K562 (cell line): ENCODE data around the gene MSI1. TPM values are rescaled to one million over a fixed set of nuclear protein-coding genes. Genes with fewer than 3 reads are reported as not detected.

Experiments used
- ATAC-seq: fragments of 200-7000 bp; cut with Tn5 transposase; 3 replicates; pipeline ENCODE4 v1.9.1; 2020; ENCODE audit warnings: moderate library complexity
- BruUV-seq: library from RNA; stranded (reverse); fragments of 400-500 nt; replicated peaks from 2 replicates; lab custom pipeline; 2021; lab: Mats Ljungman, UMichigan
- CTCF ChIA-PET: fragments of 300-600 bp; formaldehyde crosslinking; extraction: SDS; loops from one replicate; lab custom pipeline; 2021; ENCODE audit warnings: low intra/inter-chr PET ratio; lab: Yijun Ruan, JAX
- POLR2A ChIA-PET: fragments of 300-600, 350-650 bp; sonication (Branson Sonifier 250); formaldehyde crosslinking; extraction: SDS; loops from one replicate; lab custom pipeline; 2021; ENCODE audit warnings: antibody characterized with exemption, inconsistent platforms; lab: Yijun Ruan, JAX
- DNase-seq, 4 experiments: peaks; one replicate each; pipeline versions ENCODE4 v3.0.0 to v3.0.0-alpha.2; 2011 to 2018; ENCODE audit warnings: low spot score in 3 of 4, mixed read lengths in 3 of 4; ENCODE audit errors: extremely low read depth in 1 of 4
- FAIRE-seq: peaks from 2 replicates; lab custom pipeline; 2011; peaks lifted over from hg19 to GRCh38; lab: Jason Lieb, UNC
- H2AFZ ChIP-seq: 2 replicates; pipeline ENCODE4 v1.6.0; 2011; ENCODE audit warnings: low read depth, low read length, control low read depth, inconsistent platforms
- H3K27ac ChIP-seq: fragments of 200-600 bp; 3 replicates; pipeline ENCODE4 v1.8.0; 2011; ENCODE audit warnings: low read depth, mild to moderate bottlenecking, control low read depth, inconsistent platforms, low read length, moderate library complexity, mixed read lengths; ENCODE audit errors: extremely low read depth
- H3K27me3 ChIP-seq, 2 experiments: fragments of 300-600 bp in 1 of 2; 2 replicates in 1 of 2; 3 replicates in 1 of 2; pipeline versions ENCODE4 v1.6.0 to v1.8.0; 2011; ENCODE audit warnings: inconsistent platforms in 2 of 2, low read length in 2 of 2, mild to moderate bottlenecking in 1 of 2, mixed read lengths in 1 of 2, moderate library complexity in 1 of 2; ENCODE audit not compliant: control insufficient read depth in 2 of 2, insufficient read depth in 2 of 2
- H3K36me3 ChIP-seq: fragments of 300-600 bp; 3 replicates; pipeline ENCODE4 v1.8.0; 2011; ENCODE audit warnings: mild to moderate bottlenecking, low read length, inconsistent platforms; ENCODE audit not compliant: control insufficient read depth, insufficient read depth
- H3K4me1 ChIP-seq, 2 experiments: fragments of 200-600 bp in 1 of 2; replicated peaks in 1 of 2; 2 replicates in 1 of 2; 3 replicates in 1 of 2; pipeline versions ENCODE4 v1.5.1 to v1.8.0; 2011; ENCODE audit warnings: inconsistent platforms in 2 of 2, low read length in 2 of 2, mild to moderate bottlenecking in 1 of 2, mixed read lengths in 1 of 2, moderate library complexity in 1 of 2; ENCODE audit not compliant: control insufficient read depth in 2 of 2, insufficient read depth in 2 of 2
- H3K4me2 ChIP-seq: 2 replicates; pipeline ENCODE4 v1.6.1; 2011; ENCODE audit warnings: low read length, control low read depth, inconsistent platforms, mixed read lengths; ENCODE audit not compliant: insufficient read depth
- H3K4me3 ChIP-seq: fragments of 200-600 bp; sonication (generic), shearing (Covaris generic); 2 replicates; pipeline ENCODE4 v1.5.1; 2016; ENCODE audit warnings: control low read depth, inconsistent platforms
- H3K79me2 ChIP-seq: fragments of 200-600 bp; 3 replicates; pipeline ENCODE4 v1.8.0; 2011; ENCODE audit warnings: low read length, inconsistent platforms; ENCODE audit not compliant: control insufficient read depth, insufficient read depth
- H3K9ac ChIP-seq, 2 experiments: 2 replicates each; pipeline versions ENCODE4 v1.6.0 to v1.6.1; 2011; ENCODE audit warnings: low read depth in 2 of 2, low read length in 2 of 2, control low read depth in 1 of 2, inconsistent platforms in 1 of 2, mild to moderate bottlenecking in 1 of 2, mixed read lengths in 1 of 2; ENCODE audit not compliant: insufficient read depth in 1 of 2
- H3K9me1 ChIP-seq: one replicate; pipeline ENCODE4 v1.6.0; 2011; ENCODE audit warnings: inconsistent platforms, mild to moderate bottlenecking, low read length, moderate library complexity; ENCODE audit not compliant: control insufficient read depth, insufficient read depth
- H3K9me3 ChIP-seq: replicated peaks from 2 replicates; pipeline ENCODE4 v1.5.1; 2011; ENCODE audit warnings: low read depth, low read length, inconsistent platforms; ENCODE audit not compliant: control insufficient read depth, insufficient read depth
- H4K20me1 ChIP-seq: replicated peaks from 2 replicates; pipeline ENCODE4 v1.6.1; 2011; ENCODE audit warnings: low read length, inconsistent platforms, mixed read lengths; ENCODE audit not compliant: control insufficient read depth, insufficient read depth
- ADNP ChIP-seq: fragments of 200-800 bp; sonication (Bioruptor generic); IDR thresholded peaks from 2 replicates; pipeline ENCODE4 v1.6.1; 2016; ENCODE audit warnings: missing genetic modification characterization, missing compliant biosample characterization
- DDX20 ChIP-seq: fragments of 450-650 bp; IDR thresholded peaks from 2 replicates; pipeline ENCODE4 v1.6.1; 2016; ENCODE audit warnings: missing genetic modification characterization, low read depth, mild to moderate bottlenecking, missing compliant biosample characterization, moderate library complexity
- MTA1 ChIP-seq: fragments of 450-650 bp; IDR thresholded peaks from 2 replicates; pipeline ENCODE4 v1.6.1; 2017; ENCODE audit warnings: borderline replicate concordance
- MYNN ChIP-seq, 2 experiments: sonication (generic); formaldehyde crosslinking in 1 of 2; IDR thresholded peaks; 2 replicates each; pipeline versions ENCODE4 v1.5.0 to v1.6.1; 2016 to 2020; ENCODE audit warnings: antibody characterized with exemption in 1 of 2, missing genetic modification reagents in 1 of 2
- WGBS: fragments of 100-300 bp; shearing (Covaris generic); methylation state at CpG from one replicate; pipeline ENCODE4 v1.1.6; 2016; ENCODE audit warnings: low coverage, mixed read lengths; ENCODE audit not compliant: insufficient coverage; ENCODE audit errors: missing lambda C conversion rate; 5-methylcytosine and 5-hydroxymethylcytosine counted together
- in situ Hi-C: fragments of 300-500 bp; cut with MboI; formaldehyde crosslinking; loops from 4 replicates; pipeline ENCODE4 v1.15.0; 2018; ENCODE audit warnings: inconsistent platforms, mixed read lengths
- intact Hi-C: fragments of 100-400 bp; cut with micrococcal nuclease; formaldehyde crosslinking; loops from 2 replicates; pipeline ENCODE4 v1.14.2; 2022
- polyA plus RNA-seq, 8 experiments: library from polyadenylated mRNA; depleted of rRNA in 4 of 8; stranded (reverse) in 5 of 8; unstranded in 3 of 8; fragments of >200 nt; fragmentation: Nextera tagmentation in 2 of 8; fragmentation: Illumina TruSeq in 1 of 8; extraction: Ambion mirVana in 2 of 8; extraction: Trizol in 1 of 8; gene quantifications; 2 replicates each; pipeline versions ENCODE4 v1.2.1 to v1.2.3, GENCODE V29; 2011 to 2014; ENCODE audit warnings: inconsistent platforms in 1 of 8, missing spikeins in 1 of 8
- total RNA-seq, 7 experiments: library from RNA; depleted of rRNA in 6 of 7; stranded (reverse); fragments of >200 nt in 6 of 7; fragmentation: Illumina TruSeq in 2 of 7; extraction: Trizol in 2 of 7; gene quantifications; 2 replicates each; pipeline versions ENCODE4 v1.2.1 to v1.2.3, GENCODE V29; 2011 to 2021; ENCODE audit warnings: low replicate concordance in 1 of 7
- TF ChIP-seq, protein P1 (sequence below): fragments of 250-450 bp; sonication (Bioruptor Pico); IDR thresholded peaks from 2 replicates; pipeline ENCODE4 v1.4.0; 2020; ENCODE audit warnings: mild to moderate bottlenecking, moderate library complexity

MSI1 gene
- total and polyA plus RNA-seq, 9 of the 15 experiments (the other 6 are each of a cell fraction or from before 2014, with no cell fraction given): 0.16 TPM; not detected in 8

DNA sequence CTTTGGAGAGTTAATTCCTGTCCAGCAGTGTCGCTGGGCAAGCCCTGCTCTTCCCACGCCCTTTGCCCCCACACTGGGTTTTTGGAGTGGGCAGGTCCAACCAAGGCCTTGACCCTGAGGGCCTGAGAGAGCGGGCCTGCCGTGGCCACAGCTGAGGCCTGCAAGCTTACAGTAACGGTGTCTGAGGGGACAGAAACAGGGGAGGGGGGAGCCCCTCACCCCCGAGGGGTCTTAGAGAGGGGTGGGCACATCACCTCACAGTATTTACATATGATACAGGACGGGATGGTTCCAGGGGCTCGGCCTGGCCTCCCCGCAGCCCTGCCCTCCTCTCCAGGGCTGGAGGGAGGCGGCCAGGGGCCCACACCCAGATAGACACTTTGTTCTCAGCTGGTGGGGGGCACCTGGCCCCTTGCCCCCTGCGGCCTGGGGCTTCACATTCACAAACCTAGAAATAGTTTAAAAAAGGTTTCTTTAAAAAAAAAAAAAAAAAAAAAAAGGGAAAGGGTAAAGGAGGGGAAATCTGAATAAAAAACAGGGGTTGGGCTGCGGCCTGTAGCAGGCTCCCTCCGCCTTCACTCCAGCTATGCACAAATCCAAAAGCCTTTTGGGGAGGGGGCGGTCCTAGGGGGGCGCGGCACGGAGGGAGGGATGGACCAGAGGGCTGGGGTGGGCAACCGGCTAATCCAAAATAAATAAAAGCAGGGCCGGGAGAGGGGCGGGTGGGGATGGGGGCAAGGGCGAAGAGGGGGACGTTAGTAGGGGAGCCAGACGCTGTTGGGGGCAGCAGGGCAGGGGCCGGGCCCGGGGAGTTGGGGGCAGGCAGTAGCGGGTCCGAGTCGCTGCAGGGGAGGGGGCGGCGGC, 26.6 kb downstream of the MSI1 start:
- DNase-seq (peak in 1 of 4 experiments; percentile 6), ATAC-seq (no peak), FAIRE-seq (no peak)
- 18% methylated on average over 10 of the region's 30 CpGs for WGBS
- Histone ChIP-seq H3K9ac (no peak overlapping the region; a peak in 2 of 4 replicates), H3K27ac (no peak overlapping the region), H3K9me3 (peaks cover 6% of the 10 kb centered on the region; the same call in 1 of the 2 replicates), H2AFZ (no peak overlapping the region), H3K4me2 (no peak overlapping the region), H3K27me3 (peaks cover 7 to 21% of the 10 kb centered on the region in 2 experiments; a peak in 4 of 5 replicates), H3K4me1 (peaks cover 0 to 9% of the 10 kb centered on the region in 2 experiments; a peak in 1 of 5 replicates), H4K20me1 (no peaks in the 10 kb centered on the region; the same call in 1 of the 2 replicates), H3K4me3 (no peak overlapping the region), H3K9me1 (no peaks in the 10 kb centered on the region), H3K79me2 (no peaks in the 10 kb centered on the region), H3K36me3 (no peaks in the 10 kb centered on the region)
- in situ Hi-C loops: loop anchor here (25.0 kb wide), 1 partner anchor 320 kb away; no protein-coding TSS in a partner anchor
- BruUV-seq: no TSS peak
- ChIA-PET CTCF (no interaction called here), POLR2A (interaction anchor here (0.6 kb wide), 1 partner anchor 117 kb away, joined by 3 read pairs; no protein-coding TSS in a partner anchor)
- intact Hi-C loops: no loop called here
- TF ChIP-seq, protein P1, sequence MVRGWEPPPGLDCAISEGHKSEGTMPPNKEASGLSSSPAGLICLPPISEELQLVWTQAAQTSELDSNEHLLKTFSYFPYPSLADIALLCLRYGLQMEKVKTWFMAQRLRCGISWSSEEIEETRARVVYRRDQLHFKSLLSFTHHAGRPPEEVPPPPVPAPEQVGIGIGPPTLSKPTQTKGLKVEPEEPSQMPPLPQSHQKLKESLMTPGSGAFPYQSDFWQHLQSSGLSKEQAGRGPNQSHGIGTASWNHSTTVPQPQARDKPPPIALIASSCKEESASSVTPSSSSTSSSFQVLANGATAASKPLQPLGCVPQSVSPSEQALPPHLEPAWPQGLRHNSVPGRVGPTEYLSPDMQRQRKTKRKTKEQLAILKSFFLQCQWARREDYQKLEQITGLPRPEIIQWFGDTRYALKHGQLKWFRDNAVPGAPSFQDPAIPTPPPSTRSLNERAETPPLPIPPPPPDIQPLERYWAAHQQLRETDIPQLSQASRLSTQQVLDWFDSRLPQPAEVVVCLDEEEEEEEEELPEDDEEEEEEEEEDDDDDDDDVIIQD: no peak
- TF ChIP-seq MYNN (IDR thresholded peaks at IDR 0.05) (no peak), MYNN (CRISPR knock-in tag; IDR thresholded peaks at IDR 0.05) (no peak), MTA1 (no peak), ADNP (tag) (no peak), DDX20 (no peak)
